Stimulated activated naive B cell treated with anti-CD40 and anti-IgM and Interleukin-4, amounts not matched to agents 10 μg/mL and 1 μg/mL and 100 μg/mL, for 72 hours (primary cell): Measurements from ENCODE around the gene RNASEH2A.

Experiments
- ATAC-seq, 2 donors: fragments of 150-1000 bp; cut with Tn5 transposase; replicated peaks; 2 replicates each; pipeline ENCODE4 v1.10.0; 2021; ENCODE audit warnings: moderate library complexity in 1 of 2
- DNase-seq: peaks from one replicate; pipeline ENCODE4 v3.0.0; 2021
- H3K27ac Mint-ChIP-seq: one replicate; pipeline ENCODE4 v1.8.0; 2022; ENCODE audit warnings: mild to moderate bottlenecking, mixed read lengths
- H3K27me3 Mint-ChIP-seq, 2 donors: one replicate each; pipeline ENCODE4 v1.8.0; 2022; ENCODE audit warnings: mixed read lengths in 2 of 2
- H3K36me3 Mint-ChIP-seq, 2 donors: one replicate each; pipeline ENCODE4 v1.8.0; 2022; ENCODE audit warnings: mixed read lengths in 2 of 2, mild to moderate bottlenecking in 1 of 2
- H3K4me1 Mint-ChIP-seq, 2 donors: one replicate each; pipeline ENCODE4 v1.8.0; 2022; ENCODE audit warnings: mixed read lengths in 2 of 2, mild to moderate bottlenecking in 1 of 2
- H3K4me3 Mint-ChIP-seq, 2 donors: one replicate each; pipeline ENCODE4 v1.8.0; 2022; ENCODE audit warnings: mild to moderate bottlenecking in 2 of 2, mixed read lengths in 2 of 2, moderate library complexity in 1 of 2
- H3K9me3 Mint-ChIP-seq, 2 donors: one replicate each; pipeline ENCODE4 v1.8.0; 2022; ENCODE audit warnings: mixed read lengths in 2 of 2, mild to moderate bottlenecking in 1 of 2

RNASEH2A gene

DNA sequence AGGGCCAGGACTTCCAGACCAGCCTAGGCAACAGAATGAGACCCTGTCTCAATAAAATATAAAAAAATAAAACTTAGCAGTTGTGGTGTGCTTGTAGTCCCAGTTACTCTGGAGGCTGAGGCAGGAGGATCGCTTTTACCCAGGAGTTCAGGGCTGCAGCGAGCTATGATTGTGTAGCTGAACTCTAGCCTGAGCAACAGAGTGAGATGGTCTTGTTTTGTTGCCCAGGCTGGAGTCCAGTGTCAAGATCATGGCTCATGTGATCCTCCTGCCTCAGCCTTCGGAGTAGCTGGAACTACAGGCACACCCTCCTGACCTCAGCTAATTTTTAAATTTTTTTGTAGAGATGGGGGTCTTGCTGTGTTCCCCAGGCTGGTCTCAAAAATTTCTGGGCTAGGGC, 19.4 kb upstream of the RNASEH2A start:
- H3K4me1 Mint-ChIP-seq: peaks cover 33 to 38% of the 10 kb centered on the region in 2 donors
- no peak for DNase-seq
- H3K27me3 Mint-ChIP-seq: no peaks in the 10 kb centered on the region
- H3K36me3 Mint-ChIP-seq: peaks cover 6 to 7% of the 10 kb centered on the region in 2 donors
- no peak for ATAC-seq
- no peak overlapping the region for H3K4me3 Mint-ChIP-seq
- H3K9me3 Mint-ChIP-seq: no peaks in the 10 kb centered on the region
- H3K27ac Mint-ChIP-seq: peak overlapping the region; percentile 85

DNA sequence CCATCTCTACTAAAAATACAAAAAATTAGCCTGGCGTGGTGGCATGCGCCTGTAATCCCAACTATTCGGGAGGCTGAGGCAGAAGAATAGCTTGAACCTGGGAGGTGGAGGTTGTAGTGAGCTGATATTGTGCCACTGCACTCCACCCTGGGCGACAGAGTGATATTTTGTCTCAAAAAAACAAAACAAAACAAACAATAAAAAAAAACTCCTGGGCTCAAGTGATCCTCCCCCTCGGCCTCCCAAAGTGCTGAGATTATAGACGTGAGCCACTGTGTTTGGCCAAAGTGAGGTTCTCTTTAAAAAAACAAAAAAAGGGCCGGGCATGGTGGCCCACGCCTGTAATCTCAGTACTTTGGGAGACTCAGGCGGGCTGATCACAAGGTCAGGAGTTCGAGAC, 18.9 kb upstream of the RNASEH2A start:
- H3K4me3 Mint-ChIP-seq: no peak overlapping the region
- peak overlapping the region; percentile 85 for H3K27ac Mint-ChIP-seq
- ATAC-seq: no peak

DNA sequence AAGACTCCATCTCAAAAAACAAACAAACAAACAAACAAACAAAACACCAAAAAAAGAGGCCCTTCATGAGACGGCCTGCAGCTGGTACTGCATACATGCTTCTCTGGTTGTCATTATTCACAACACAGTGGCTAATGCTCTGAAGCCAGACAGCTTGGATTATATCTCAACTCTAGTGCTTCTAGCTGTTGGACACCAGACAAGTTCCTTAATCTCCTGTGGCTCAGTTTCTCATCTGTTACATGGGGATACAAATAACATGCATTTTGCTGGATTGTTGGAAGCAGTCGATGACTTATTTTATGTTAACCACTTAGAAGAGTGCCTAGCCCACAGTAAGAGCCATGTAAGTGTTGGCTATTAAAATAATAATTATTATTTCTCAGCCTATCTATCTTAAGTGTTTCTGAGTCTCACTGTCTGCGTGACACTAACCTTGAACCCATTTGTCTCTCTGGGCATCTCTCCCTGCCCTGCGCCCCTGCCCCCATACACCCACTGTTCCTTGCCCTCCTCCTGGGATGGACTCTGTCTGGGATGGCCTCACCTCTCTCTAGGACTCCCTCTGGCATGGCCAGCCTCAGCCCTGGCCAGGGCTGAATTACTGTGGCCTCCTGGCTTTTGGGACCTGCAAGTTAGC, 18.2 kb upstream of the RNASEH2A start:
- Mint-ChIP-seq H3K9me3 (no peaks in the 10 kb centered on the region), H3K4me1 (peaks cover 29 to 34% of the 10 kb centered on the region in 2 donors), H3K4me3 (peak overlapping the region; percentile 92 to 94), H3K36me3 (peaks cover 16% of the 10 kb centered on the region in 2 donors), H3K27me3 (no peaks in the 10 kb centered on the region), H3K27ac (peak overlapping the region; percentile 99)
- ATAC-seq (no peak), DNase-seq (no peak)

More for the DNA sequence above, 18.9 kb upstream of the RNASEH2A start:
- H3K9me3 Mint-ChIP-seq: no peaks in the 10 kb centered on the region
- H3K4me1 Mint-ChIP-seq: peaks cover 30 to 33% of the 10 kb centered on the region in 2 donors
- DNase-seq: no peak
- H3K27me3 Mint-ChIP-seq: no peaks in the 10 kb centered on the region
- H3K36me3 Mint-ChIP-seq: peaks cover 10 to 12% of the 10 kb centered on the region in 2 donors

DNA sequence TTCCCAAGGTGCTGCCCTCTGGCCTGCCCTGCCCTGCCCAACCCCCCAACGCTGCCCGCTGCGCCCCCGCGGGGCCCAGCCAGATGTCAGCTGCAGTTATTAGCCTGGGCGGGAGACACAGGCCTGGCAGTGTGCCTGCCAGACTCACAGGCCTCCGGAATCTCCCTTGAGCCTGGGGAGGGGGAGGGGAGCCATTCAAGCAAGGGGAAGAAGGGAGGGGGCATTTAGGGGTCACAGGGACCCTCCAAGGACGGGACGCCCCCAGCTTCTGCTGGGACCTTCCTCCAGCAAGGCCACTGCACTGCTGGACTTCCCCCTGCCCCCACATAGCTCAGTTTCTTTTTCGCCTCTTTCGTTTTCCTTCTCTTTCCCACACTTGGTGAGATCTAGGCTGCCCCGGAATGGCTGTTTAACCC, 17.7 kb upstream of the RNASEH2A start:
- H3K4me3 Mint-ChIP-seq: peak overlapping the region; percentile 92 to 94
- DNase-seq: peak; percentile 90
- no peaks in the 10 kb centered on the region for H3K27me3 Mint-ChIP-seq
- no peaks in the 10 kb centered on the region for H3K9me3 Mint-ChIP-seq
- peaks cover 19 to 20% of the 10 kb centered on the region in 2 donors for H3K36me3 Mint-ChIP-seq
- peak; percentile 8 to 12 for ATAC-seq
- peaks cover 27 to 37% of the 10 kb centered on the region in 2 donors for H3K4me1 Mint-ChIP-seq
- peak overlapping the region; percentile 99 for H3K27ac Mint-ChIP-seq

DNA sequence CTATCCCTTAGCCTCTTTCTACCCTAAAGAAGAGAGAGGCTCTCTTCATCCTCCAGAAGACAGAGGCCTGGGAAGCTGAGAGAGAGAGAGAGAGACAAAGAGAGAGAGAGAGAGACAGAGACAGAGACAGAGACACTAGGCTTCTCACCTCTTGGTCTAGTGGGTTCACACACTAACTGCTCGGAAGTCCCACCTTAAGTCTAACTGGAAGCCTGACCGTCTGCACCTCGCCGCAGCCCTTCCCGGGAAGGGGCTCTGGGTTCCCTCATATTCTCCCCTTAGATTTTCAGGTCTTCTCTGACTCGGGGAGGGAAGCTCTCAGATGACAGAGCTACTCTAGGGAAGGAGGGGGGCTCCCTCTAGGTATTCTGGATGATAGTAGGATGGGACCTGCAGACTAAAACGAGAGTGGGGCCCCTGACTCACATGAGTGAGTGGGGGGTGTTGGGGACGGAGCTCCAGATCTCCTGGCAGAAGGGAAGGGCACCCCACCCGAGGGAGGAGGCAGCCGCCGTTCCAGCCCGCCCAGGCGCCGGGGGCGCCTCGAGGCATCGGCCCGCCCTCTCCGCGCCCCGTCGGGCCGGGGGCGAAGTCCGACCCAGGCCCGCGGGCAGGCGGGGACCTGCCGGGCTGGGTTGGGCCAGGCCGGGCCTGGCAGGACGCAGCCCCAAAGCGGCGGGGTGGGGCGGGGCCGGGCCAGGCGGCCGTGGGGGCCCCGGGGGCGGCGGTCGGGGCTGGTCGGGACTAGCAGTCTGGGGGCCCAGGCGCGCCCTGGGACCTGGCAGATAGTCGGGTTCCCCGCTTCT, 17.1 kb upstream of the RNASEH2A start:
- ATAC-seq (peak in 1 of 2 donors; percentile 0), DNase-seq (no peak)
- peak overlapping the region; percentile 96 to 100 for H3K4me3 Mint-ChIP-seq
- peaks cover 19 to 20% of the 10 kb centered on the region in 2 donors for H3K36me3 Mint-ChIP-seq
- peaks cover 29 to 42% of the 10 kb centered on the region in 2 donors for H3K4me1 Mint-ChIP-seq
- H3K27me3 Mint-ChIP-seq: no peaks in the 10 kb centered on the region
- H3K9me3 Mint-ChIP-seq: no peaks in the 10 kb centered on the region
- peak overlapping the region; percentile 99 for H3K27ac Mint-ChIP-seq

DNA sequence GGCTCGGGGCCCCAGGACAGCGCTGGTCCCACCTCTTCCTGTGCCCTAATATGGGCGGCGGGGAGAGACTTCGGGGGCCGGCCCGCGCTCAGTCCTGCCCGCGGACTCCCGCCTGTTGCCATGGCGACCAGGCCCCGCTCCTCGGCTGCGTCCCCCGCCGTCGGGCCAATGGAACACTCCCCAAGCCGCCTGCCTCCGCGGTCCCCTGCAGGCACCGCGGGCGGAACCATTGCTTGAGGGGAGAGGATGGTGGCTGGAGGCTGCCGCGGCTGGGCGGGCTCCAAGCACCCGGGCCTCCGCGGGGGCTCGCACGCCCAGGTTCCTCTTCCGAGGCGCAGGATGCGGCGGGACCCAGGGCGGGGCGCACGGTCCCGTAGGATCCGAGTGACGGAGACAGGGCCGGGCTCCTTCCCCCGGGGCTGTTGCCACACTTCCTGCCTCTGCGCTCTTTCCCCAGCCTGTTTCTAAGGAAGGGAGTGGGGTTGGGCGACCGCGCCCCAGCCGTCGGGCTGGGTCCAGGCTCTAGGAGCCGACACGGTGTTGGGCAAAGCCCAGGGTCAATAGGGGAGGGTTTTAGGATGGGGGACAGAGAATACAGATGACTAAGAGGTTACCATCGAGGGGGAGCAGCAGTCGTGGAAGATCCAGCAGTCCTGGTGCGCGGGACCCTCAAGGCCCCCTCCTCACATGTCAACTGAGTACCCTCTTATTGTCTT, 16.3 kb upstream of the RNASEH2A start:
- peaks cover 33 to 48% of the 10 kb centered on the region in 2 donors for H3K4me1 Mint-ChIP-seq
- H3K27me3 Mint-ChIP-seq: no peaks in the 10 kb centered on the region
- H3K27ac Mint-ChIP-seq: peak overlapping the region; percentile 100
- peak; percentile 49 to 53 for ATAC-seq
- peak overlapping the region; percentile 96 to 100 for H3K4me3 Mint-ChIP-seq
- H3K36me3 Mint-ChIP-seq: peaks cover 19 to 20% of the 10 kb centered on the region in 2 donors
- H3K9me3 Mint-ChIP-seq: no peaks in the 10 kb centered on the region
- peak; percentile 99 for DNase-seq

DNA sequence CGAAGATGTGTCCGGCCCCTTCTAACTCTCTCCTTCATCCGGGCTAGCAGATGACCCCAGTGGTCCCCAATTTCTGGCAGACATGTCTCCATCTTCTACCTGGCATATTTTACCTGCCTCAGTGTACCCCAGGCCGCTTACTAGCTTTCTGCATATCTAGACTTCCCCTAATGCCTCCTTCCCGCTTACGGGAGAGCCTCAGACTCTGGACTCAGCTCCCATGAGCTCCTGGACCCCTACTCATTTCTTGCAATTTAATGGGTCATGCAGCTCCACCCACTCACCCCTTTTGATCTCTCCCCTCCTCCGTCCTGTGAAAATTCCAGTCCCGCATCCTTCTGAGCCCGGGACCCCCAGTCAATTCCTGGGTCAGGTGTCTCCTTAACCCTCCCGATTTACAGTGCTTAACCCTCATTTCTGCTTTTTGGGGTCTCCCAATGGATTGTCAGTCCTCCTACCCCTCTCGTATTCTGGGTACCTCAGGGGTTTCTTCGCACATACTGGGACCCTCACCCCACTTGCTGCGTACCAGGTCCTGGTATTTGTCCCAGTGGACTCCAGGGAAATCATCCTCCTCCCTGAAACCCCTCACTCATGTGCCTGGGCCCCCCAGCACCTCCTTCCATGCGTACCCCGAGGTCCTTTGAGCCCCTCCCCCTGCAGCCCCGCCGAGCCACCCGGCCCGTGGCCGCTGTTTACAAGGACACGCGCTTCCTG, 15.6 kb upstream of the RNASEH2A start:
- H3K9me3 Mint-ChIP-seq: no peaks in the 10 kb centered on the region
- peaks cover 35 to 52% of the 10 kb centered on the region in 2 donors for H3K4me1 Mint-ChIP-seq
- H3K27me3 Mint-ChIP-seq: no peaks in the 10 kb centered on the region
- H3K27ac Mint-ChIP-seq: peak overlapping the region; percentile 100
- H3K36me3 Mint-ChIP-seq: peaks cover 19 to 20% of the 10 kb centered on the region in 2 donors
- no peak for ATAC-seq
- DNase-seq: no peak
- peak overlapping the region; percentile 96 to 100 for H3K4me3 Mint-ChIP-seq

DNA sequence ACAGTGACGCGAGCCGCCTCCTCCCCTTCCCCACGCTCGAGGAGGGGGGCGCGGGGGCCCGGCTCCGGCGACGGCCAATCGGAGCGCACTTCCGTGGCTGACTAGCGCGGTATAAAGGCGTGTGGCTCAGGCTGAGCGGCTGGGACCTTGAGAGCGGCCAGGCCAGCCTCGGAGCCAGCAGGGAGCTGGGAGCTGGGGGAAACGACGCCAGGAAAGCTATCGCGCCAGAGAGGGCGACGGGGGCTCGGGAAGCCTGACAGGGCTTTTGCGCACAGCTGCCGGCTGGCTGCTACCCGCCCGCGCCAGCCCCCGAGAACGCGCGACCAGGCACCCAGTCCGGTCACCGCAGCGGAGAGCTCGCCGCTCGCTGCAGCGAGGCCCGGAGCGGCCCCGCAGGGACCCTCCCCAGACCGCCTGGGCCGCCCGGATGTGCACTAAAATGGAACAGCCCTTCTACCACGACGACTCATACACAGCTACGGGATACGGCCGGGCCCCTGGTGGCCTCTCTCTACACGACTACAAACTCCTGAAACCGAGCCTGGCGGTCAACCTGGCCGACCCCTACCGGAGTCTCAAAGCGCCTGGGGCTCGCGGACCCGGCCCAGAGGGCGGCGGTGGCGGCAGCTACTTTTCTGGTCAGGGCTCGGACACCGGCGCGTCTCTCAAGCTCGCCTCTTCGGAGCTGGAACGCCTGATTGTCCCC, 14.9 kb upstream of the RNASEH2A start, which contains the start of gene JUNB:
TSS of gene JUNB (plus strand) at position 142 of the 706 bp plus-strand sequence. CDS start at position 428, 286 bp downstream.
- peak within 1 kb of the TSS; percentile 100 for H3K27ac Mint-ChIP-seq
- peaks cover 41 to 59% of the 10 kb centered on the region in 2 donors for H3K4me1 Mint-ChIP-seq
- DNase-seq (peak; percentile 95), ATAC-seq (peak; percentile 33 to 38)
- peak within 1 kb of the TSS; percentile 96 to 100 for H3K4me3 Mint-ChIP-seq
- no peaks in the 10 kb centered on the region for H3K9me3 Mint-ChIP-seq
- peaks cover 19 to 20% of the 10 kb centered on the region in 2 donors for H3K36me3 Mint-ChIP-seq
- no peaks in the 10 kb centered on the region for H3K27me3 Mint-ChIP-seq

DNA sequence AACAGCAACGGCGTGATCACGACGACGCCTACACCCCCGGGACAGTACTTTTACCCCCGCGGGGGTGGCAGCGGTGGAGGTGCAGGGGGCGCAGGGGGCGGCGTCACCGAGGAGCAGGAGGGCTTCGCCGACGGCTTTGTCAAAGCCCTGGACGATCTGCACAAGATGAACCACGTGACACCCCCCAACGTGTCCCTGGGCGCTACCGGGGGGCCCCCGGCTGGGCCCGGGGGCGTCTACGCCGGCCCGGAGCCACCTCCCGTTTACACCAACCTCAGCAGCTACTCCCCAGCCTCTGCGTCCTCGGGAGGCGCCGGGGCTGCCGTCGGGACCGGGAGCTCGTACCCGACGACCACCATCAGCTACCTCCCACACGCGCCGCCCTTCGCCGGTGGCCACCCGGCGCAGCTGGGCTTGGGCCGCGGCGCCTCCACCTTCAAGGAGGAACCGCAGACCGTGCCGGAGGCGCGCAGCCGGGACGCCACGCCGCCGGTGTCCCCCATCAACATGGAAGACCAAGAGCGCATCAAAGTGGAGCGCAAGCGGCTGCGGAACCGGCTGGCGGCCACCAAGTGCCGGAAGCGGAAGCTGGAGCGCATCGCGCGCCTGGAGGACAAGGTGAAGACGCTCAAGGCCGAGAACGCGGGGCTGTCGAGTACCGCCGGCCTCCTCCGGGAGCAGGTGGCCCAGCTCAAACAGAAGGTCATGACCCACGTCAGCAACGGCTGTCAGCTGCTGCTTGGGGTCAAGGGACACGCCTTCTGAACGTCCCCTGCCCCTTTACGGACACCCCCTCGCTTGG, 14.1 kb upstream of the RNASEH2A start:
- no peaks in the 10 kb centered on the region for H3K27me3 Mint-ChIP-seq
- peak; percentile 1 to 2 for ATAC-seq
- H3K9me3 Mint-ChIP-seq: no peaks in the 10 kb centered on the region
- peaks cover 19 to 20% of the 10 kb centered on the region in 2 donors for H3K36me3 Mint-ChIP-seq
- peak; percentile 82 for DNase-seq
- peaks cover 43 to 61% of the 10 kb centered on the region in 2 donors for H3K4me1 Mint-ChIP-seq
- H3K27ac Mint-ChIP-seq: peak overlapping the region; percentile 100
- peak overlapping the region; percentile 96 to 100 for H3K4me3 Mint-ChIP-seq

DNA sequence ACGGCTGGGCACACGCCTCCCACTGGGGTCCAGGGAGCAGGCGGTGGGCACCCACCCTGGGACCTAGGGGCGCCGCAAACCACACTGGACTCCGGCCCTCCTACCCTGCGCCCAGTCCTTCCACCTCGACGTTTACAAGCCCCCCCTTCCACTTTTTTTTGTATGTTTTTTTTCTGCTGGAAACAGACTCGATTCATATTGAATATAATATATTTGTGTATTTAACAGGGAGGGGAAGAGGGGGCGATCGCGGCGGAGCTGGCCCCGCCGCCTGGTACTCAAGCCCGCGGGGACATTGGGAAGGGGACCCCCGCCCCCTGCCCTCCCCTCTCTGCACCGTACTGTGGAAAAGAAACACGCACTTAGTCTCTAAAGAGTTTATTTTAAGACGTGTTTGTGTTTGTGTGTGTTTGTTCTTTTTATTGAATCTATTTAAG, 13.5 kb upstream of the RNASEH2A start:
- Mint-ChIP-seq H3K4me1 (peaks cover 43 to 61% of the 10 kb centered on the region in 2 donors), H3K4me3 (peak overlapping the region; percentile 96 to 100), H3K36me3 (peaks cover 19 to 20% of the 10 kb centered on the region in 2 donors), H3K9me3 (no peaks in the 10 kb centered on the region), H3K27me3 (no peaks in the 10 kb centered on the region), H3K27ac (peak overlapping the region; percentile 100)
- no peak for ATAC-seq
- no peak for DNase-seq

DNA sequence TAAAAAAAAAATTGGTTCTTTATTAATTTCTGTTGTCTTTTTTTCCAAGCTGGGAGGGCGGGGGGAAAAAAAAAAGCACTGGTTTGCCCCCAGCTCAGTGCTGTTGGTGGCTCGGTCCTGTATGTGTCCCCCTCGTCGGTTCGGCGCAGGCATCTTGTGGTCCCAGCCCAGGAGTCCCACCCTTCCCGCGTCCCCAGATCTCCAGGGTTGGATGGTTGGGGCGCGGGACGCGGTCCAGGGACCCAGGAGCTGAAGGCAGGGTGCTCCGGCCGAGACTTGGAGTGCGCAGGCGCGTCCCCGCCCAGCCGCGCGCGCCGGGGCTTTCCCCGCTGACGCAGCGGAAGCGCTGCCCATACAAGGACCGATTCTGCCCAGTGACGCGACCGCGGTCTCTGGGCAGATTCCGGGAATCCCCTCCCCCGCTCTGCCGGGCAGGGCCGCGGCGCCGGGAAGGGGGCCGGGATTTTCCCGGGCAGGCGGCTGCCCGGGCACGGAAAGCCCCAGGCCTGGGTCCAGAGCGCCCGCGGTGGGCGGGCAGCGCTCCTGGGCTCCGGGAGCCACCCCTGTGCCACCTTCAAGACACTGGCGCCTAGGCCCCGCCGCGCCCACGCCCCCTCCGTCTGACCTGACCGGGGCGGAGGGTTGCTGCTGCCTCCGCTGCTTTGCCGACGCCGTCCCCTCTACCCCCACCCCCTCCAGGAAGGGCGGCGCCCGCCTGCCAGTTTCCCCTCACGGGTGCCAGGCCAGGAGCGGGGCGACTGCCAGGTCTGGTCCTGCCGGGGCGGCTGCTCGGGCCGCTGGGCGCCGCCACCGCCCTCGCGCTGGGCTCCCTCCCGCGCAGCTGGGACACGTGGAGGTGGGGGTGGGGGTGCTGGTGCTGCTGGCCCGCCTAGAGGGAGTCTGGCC, 12.8 kb upstream of the RNASEH2A start:
- no peaks in the 10 kb centered on the region for H3K9me3 Mint-ChIP-seq
- ATAC-seq (peak; percentile 33 to 44), DNase-seq (peak; percentile 95)
- H3K4me1 Mint-ChIP-seq: peaks cover 40 to 55% of the 10 kb centered on the region in 2 donors
- H3K27ac Mint-ChIP-seq: peak overlapping the region; percentile 100
- no peaks in the 10 kb centered on the region for H3K27me3 Mint-ChIP-seq
- H3K4me3 Mint-ChIP-seq: peak overlapping the region; percentile 96 to 100
- H3K36me3 Mint-ChIP-seq: peaks cover 19 to 20% of the 10 kb centered on the region in 2 donors
